ENCODE results near the gene IL23A.
"Not testable (repeated sequence)": the region's sequence is repeated elsewhere in the genome, so short reads cannot be mapped to it uniquely, and the experiment has no call there.

IL23A gene, protein sequence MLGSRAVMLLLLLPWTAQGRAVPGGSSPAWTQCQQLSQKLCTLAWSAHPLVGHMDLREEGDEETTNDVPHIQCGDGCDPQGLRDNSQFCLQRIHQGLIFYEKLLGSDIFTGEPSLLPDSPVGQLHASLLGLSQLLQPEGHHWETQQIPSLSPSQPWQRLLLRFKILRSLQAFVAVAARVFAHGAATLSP

DNA sequence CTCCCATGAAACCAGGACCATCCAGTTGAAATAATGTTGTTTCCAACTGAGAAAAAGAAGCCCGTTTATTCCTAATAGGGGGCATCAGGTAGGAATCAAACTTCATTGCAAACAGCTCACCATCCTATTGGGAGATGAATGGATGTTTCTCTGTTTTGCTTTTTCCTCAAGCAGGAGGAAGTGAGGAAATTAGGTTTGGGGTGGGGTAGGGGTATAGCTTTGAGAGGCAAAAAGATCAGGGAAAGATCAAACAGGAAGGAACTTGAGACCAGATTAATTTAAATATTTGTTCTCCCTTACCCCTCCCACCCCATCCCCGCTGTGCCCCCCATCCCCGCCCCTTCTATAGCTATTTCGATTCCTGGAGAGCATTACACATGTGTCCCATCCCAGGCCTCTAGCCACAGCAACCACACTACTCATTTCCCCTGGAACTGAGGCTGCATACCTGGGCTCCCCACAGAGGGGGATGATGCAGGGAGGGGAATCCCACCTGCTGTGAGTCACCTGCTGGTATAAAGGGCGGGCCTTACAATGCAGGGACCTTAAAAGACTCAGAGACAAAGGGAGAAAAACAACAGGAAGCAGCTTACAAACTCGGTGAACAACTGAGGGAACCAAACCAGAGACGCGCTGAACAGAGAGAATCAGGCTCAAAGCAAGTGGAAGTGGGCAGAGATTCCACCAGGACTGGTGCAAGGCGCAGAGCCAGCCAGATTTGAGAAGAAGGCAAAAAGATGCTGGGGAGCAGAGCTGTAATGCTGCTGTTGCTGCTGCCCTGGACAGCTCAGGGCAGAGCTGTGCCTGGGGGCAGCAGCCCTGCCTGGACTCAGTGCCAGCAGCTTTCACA is at the start of gene IL23A:
Gene IL23A, plus strand, starts transcription at position 577 of the 850 bp plus-strand sequence. Its CDS starts 161 bp downstream, at position 738.
- peak; percentile 72 for DNase-seq (ENCODE audit: low read depth, low spot score)

DNA sequence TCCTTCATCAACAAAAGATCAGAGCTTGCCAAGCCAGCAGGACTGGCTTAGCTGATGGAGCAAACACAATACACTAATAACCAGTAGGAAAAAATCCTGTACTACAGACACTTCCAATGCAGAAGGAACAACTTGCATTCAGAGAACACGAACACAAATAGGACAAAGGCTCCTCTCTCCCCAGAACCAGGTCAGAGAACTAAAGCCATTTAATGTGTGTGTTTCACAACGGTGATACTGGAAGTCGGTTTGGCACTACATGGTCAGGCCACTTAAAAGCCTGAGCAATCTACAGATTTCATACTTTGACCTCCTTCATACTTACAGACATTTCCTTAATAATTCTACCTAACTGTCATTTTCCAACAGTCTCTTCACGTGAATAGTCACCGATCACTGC is 44.9 kb upstream of the IL23A start:
- DNase-seq (ENCODE audit: low read depth, low spot score), result no peak

DNA sequence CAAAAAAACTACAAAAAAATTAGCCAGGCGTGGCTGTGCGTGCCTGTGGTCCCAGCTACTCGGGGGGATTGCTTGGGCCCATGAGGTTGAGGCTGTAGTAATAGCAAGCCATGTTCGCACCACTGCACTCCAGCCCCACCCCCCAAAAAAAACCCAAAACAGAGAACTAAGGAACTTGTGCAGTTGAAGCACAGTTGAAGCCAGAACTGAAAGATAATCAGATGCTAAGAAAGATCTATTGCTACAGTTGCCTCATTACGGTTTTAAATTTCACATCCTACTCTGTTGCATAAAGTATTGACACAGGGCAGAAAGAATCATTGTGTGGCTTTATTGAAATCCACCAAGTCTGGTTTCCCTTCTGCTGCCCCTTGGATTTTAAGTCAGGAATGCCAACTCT is 42.4 kb upstream of the IL23A start:
- DNase-seq (ENCODE audit: low read depth, low spot score), result no peak

DNA sequence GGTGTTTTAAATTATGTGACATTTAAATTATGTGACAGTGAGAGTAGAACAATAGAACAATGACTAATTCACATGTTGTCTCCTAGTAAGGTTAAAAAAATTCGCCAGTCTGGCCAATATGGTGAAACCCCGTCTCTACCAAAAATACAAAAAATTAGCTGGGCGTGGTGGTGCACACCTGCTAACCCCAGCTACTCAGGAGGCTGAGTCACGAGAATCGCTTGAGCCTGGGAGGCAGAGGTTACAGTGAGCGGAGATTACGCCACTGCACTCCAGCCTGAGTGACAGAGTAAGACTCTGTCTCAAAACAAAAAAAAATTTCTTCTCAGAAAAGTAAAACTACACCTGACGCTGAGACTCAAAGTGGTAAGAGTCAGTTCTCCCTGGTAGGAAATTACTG is 41.3 kb upstream of the IL23A start:
- no peak for DNase-seq (ENCODE audit: low read depth, low spot score)

DNA sequence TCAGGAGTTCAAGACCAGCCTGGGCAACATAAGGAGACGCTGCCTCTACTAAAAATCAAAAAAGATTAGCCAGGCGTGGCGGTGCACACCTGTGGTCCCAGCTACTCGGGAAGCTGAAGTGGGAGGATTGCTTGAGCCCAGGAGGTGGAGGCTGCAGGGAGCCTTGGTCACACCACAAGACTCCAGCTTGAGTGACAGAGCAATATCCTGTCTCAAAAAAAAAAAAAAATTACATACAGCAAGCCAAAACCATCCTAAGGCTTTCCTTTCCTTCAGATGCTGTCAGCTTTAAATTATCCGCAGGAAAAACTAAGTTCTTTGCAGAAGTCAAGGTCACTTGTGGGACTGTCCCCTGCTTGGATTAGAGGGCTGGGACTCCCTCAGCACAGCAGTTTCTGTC is 39.9 kb upstream of the IL23A start:
- DNase-seq (ENCODE audit: low read depth, low spot score), result no peak

DNA sequence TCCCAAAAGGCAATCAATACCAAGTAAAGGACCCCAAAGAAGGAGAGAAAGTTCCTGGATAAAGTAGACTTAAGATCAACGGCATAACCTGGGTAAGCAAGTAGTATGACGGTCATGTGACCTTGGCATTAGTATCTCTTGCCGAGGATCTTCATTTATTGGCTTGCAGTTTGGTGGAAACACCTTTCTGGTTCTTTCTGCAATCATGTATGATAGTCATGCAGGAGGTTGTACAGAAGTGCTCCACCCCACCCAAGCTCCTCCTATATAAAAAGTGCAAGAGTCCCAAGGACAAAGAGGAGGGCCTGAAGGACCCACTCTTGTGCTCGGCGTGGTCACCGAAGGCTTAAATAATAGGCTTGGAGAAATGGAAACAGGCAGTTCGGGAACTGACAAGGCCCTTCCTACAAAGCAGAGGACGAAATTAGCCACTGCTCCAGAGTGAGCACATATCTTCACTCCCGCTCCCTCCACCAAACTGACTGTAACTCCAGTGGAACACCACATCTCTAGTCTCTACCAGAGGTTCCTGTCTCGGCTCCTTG is 39.3 kb upstream of the IL23A start:
- no peak for DNase-seq (ENCODE audit: low read depth, low spot score)

DNA sequence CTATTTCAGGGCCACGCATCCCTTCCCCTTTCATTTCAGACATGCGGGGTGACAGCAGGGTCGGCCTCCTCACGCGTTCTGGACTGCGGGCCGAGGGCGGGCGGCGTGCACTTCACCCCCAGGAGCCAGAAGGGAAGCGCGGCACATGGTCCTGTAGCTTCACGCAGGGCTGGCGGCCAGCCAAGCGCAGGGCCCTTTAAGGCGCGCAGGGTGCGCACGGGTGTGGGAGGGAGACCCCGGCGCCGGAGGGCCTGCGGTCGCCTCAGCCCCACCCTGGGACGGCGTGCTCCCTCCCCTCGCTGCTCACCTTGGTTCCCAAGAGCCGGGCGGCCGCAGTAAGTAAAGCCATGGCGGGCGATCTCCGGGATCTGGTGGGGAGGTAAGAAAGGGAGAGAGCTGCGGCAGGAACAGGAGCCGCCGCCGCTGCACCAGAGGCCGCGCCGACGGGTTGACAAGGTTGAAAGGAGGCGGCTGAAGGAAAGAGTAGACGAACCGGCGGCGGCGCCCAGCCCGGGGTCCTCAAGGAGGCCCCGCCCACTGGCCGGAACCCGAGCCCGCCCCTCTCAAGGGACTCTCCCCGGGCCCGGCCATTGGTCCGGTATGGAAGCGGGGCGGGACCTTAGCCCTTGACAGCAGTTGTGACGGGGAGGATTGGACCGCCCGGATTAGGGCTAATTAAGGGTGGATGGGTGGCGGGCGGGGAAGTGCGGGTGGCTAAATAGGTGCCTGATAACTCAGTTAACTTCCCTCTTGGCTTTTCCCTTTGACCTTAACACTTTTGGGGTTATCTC is 38.6 kb upstream of the IL23A start, which contains the start of gene CS:
Gene CS, minus strand, starts transcription at position 478 of the 791 bp plus-strand sequence. Its CDS starts 129 bp downstream, at position 349.
- peak; percentile 98 for DNase-seq (ENCODE audit: low read depth, low spot score)

DNA sequence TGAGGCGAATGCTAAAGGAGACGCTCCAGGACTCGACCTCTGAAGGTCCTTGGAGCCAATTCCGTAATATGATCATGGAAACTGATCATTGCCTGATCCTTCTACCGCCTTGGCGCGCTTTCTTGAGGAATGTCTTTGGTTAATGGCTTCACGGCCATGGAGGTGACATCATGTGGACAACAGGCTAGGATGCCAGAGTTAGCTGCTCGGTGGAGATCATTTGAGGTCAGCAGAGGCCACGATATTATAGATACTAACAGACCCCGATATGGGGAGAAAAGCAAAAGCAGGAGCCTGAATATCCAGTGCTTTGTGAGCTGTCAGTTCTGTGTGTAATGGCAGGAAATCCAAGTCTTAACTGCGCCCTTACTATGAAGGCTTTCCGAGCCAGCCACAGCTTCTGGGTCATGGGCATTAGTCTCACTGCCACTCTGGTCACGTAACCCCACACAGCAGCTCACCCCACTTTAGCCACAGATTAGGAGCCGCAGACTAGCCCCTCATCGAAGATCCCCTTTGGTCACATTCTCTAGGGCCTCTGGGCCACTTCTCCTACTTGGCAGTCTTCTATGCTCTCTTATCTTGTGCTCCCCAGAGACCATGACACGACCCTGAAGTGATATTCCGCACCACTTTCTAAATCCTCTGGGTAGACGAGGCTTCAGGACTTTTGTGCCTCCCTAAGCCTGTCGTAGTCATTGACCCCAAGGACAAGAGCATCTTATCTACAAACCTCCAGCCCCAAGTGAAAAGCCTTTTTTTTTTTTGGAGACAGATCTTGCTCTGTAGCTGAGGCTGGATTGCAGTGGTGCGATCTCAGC is 37.8 kb upstream of the IL23A start:
- DNase-seq (ENCODE audit: low read depth, low spot score), result no peak

DNA sequence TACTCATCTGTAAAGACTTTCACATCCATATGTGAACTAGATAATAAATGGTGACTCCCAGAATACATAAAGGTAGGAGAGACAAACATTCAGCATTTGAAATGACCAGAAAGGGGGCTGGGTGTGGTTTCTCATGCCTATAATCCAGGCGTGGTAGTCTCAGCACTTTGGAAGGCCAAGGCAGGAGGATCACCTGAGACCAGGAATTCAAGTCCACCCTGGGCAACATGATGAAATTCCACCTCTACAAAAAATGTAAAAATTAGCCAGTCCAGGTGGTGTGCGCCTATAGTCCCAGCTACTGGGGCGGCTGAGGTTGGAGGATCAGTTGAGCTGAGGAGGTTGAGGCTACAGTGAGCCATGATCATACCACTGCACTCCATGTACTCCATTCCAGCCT is 34.4 kb upstream of the IL23A start:
- no peak for DNase-seq (ENCODE audit: low read depth, low spot score)

DNA sequence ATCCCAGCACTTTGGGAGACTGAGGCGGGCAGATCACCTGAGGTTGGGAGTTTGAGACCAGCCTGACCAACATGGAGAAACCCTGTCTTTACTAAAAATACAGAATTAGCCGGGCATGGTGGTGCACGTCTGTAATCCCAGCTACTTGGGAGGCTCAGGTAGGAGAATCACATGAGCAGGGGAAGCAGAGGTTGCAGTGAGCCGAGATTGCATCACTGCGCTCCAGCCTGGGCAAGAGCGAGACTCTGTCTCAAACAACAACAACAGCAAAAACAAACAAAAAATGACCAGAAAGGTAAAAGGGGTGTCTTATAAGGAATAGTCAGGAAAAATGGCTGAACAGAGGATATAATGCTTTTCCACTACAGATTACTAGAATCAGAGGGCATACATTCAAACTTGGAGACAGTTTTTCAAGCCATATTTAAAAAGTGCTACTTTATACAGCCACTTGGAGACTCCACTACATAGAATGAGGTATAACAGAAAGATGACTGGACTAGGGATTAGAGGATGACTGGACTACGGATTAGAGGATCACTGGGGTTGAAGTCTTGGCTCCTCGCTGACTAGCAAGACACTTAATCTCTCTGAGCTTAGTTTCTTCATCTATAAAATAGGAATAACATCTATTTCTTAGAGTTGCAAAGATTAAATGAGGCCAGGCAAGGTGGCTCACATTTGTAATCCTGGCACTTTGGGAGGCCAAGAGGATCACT is 33.7 kb upstream of the IL23A start:
- DNase-seq (ENCODE audit: low read depth, low spot score), result no peak

DNA sequence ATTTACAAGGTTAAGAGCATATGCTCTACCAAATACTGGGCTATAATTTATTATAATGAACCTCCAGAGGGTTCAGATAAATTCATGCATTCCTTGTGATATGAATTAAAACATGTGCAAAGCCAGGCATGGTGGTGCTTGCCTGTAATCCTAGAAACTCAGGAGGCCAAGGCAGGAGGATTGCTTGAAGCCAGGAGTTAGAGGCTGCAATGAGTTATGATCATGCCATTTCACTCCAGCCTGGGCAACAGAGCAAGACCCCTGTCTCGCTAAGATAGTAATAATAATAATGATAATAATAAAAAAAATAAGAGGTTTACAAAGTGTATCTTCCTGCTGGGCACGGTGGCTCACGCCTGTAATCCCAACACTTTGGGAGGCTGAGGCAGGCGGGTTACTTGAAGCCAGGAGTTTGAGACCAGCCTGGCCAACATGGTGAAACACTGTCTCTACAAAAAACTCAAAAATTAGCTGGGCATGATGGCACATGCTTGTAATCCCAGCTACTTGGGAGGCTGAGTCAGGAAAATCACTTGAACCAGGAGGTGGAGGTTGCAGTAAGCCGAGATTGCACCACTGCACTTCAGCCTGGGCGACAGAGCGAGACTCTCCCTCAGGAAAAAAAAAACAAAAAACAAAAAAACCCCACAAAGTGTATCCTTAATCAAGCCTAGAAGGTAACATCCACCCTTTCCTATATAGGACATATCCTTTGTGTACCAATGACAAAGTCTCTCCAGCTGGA is 31.3 kb upstream of the IL23A start:
- DNase-seq (ENCODE audit: low read depth, low spot score), result no peak

DNA sequence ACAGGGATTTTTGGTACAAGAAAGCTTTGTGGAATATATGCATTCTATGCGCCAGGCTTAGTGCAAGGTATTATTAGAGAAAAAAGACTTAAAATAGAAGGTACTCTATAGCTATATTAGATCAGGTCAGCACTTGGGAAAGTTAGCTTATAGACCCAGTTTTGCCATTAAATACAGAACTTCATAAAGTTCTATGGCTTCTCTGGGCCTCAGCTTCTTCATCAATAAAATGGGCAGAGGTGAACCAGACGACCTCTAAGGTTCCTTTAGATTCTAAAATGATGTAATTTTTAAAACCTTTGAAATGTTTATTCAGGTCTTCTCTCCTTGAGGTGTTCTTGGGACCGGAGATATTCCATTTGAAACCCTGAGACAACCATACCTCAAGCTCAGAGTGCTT is 30.0 kb upstream of the IL23A start:
- DNase-seq (ENCODE audit: low read depth, low spot score), result no peak

DNA sequence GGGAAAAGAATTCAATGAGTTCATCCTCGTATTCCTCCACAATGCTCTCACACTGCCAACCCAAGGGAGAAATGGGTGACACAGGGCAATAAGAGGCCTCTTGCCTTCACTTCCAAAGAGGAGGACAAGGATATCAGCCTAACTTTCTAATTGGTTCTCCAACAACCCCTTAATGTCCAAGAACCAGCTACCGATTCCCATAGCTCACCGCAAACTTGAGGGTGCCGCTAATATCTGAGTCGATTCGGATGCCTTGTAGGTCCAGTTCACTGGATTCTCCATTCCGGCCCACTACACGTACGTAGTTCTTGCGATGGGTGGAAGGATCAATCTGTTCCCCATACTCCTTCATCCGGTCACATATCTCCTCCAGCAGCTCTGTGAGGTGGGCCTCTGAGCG is 27.7 kb upstream of the IL23A start:
- DNase-seq (ENCODE audit: low read depth, low spot score), result no peak

DNA sequence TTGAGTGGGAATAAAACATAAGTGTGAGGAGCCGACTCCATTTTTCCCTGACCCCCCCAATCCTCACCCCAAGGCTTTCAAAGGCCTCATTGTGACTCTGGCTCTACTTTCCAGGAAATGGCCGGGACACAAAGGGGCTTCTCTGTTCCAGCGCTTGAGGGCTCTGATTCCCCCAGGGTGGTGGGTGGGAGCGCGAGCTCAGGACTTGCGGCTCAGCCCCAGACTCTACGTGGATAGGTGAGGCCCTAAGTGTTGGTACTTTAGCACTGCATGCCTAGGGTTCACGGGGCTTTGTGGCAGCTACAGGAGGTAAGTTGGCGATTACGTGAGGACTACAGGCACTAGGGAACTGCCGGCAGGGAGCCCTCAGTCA is 23.4 kb upstream of the IL23A start:
- DNase-seq (ENCODE audit: low read depth, low spot score), result no peak

DNA sequence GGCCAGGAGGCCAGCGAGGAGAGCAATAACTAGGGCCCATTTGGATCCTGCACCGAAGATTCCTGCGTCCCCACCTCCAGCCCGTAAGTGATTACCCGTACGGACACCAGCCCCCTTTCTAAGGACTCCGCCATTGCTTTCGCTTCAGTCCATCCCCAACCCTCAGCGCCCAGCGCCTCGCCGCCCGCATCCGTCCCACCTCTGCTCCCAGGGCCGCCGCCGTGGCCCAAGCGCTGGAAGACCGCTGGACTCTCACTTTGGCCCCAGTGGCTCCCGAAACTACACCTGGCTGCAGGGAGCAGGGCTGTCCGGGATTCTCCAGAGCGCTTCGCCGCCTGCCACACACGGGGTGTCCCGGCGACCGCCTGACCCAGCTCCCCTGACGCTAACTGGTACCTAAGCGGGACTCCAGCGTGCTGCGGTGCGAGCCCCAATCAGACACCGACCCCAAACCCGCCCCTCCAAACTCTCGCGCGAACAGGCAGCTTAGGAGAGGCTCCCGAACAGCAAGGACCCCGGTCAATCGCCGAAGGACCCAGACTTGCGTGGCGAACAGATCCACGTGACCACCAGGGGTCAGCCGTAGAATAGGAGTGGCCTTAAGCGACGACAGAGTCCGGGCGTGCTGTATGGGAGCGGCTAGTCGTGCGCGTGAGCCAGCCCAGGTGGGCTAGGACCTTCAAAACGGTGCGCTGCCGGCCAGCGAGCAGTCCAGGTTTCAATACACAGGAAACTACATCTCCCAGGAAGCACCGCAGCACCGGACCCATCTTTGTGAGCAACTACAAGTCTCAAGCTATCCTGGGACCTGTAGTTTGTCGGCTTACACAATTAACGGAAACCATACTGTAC is 22.8 kb upstream of the IL23A start, which contains the start of gene CNPY2:
Gene CNPY2, minus strand, starts transcription at position 367 of the 852 bp plus-strand sequence. CDS start 771 bp downstream, outside the sequence.
- DNase-seq (ENCODE audit: low read depth, low spot score), result peak; percentile 85

DNA sequence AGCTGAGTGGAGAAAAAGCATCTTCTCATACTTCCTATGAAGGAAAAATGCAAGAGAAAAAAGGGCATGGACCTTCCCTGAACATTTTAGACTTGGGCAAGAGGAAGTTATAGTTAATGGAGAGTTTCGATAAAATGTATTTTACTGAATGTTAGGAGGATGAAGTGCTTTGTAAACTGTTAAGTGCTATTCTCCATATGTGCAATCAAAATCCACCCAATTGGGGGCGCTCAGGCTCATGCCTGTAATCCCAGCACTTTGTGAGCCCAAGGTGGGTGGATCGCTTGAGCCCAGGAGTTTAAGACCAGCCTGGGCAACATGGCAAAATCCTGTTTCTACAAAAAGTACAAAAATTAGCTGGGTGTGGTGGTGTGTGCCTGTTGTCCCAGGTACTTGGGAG is 21.0 kb upstream of the IL23A start:
- DNase-seq (ENCODE audit: low read depth, low spot score), result no peak

DNA sequence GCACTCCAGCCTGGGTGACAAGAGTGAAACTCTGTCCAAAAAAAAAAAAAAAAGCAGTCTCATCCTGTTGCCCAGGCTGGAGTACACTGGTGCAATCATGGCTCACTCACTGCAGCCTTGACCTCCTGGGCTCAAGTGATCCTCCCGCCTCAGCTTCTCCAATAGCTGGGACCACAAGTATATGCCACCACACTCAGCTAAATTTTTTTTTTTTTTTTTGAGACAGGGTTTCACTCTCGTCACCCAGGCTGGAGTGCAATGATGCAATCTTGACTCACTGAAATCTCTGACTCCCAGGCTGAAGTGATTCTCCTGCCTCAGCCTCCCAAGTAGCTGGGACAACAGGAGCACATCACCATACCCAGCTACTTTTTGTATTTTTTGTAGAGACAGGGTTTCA is 17.7 kb upstream of the IL23A start:
- no peak for DNase-seq (ENCODE audit: low read depth, low spot score)

DNA sequence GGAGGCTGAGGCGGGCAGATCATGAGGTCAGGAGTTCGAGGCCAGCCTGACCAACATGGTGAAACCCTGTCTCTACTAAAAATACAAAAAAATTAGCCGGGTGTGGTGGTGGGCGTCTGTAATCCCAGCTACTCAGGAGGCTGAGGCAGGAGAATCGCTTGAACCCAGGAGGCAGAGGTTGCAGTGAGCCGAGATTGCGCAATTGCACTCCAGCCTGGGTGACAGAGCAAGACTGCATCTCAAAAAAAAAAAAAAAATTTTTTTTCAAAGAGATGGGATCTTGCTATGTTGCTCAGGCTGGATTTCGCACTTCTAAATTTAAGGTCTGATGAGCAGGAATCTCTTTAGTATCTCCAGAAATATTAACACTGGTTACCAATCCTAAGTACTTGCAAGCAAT is 17.1 kb upstream of the IL23A start:
- DNase-seq (ENCODE audit: low read depth, low spot score), result not testable (repeated sequence)

DNA sequence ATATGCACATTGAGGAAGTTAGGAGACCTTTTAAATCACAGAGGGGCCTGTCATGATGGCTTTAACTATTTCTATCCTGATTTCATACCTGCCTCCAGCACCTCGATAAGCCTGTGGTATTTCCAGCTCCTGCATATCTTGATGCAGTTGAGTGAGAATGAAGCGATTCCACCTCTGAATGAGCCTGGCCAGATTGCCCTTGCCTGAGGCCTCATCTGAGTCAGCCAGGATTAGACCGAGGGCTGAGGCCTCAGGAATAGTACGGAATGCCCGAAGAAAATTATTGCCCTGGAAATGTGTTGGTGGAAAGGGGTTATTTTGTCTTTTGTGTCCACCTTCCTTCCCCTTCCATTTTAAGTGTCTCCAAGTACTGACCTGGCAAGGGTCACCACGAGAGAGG is 14.5 kb upstream of the IL23A start:
- DNase-seq (ENCODE audit: low read depth, low spot score), result no peak
